Parathyroid adenoma (tissue), 2 donors: ENCODE measurements around the gene ATG4A.

Experiments
- H2AFZ ChIP-seq: fragments of 300-600 bp; sonication (generic); one replicate; pipeline ENCODE4 v1.7.0; 2017; ENCODE audit warnings: antibody characterized with exemption, mild to moderate bottlenecking
- H3K27ac ChIP-seq: fragments of 300-600 bp; sonication (generic); one replicate; pipeline ENCODE4 v1.7.0; 2017
- H3K27me3 ChIP-seq: fragments of 300-600 bp; sonication (generic); one replicate; pipeline ENCODE4 v1.7.0; 2017; ENCODE audit warnings: low read length; ENCODE audit not compliant: control insufficient read depth, insufficient read depth
- H3K36me3 ChIP-seq: fragments of 300-600 bp; sonication (generic); one replicate; pipeline ENCODE4 v1.7.0; 2017; ENCODE audit warnings: low read length; ENCODE audit not compliant: control insufficient read depth, insufficient read depth
- H3K4me1 ChIP-seq: fragments of 300-600 bp; sonication (generic); one replicate; pipeline ENCODE4 v1.7.0; 2017; ENCODE audit warnings: control low read depth
- H3K4me2 ChIP-seq: fragments of 300-600 bp; sonication (generic); one replicate; pipeline ENCODE4 v1.7.0; 2017; ENCODE audit warnings: low read length
- H3K4me3 ChIP-seq: fragments of 300-600 bp; sonication (generic); one replicate; pipeline ENCODE4 v1.7.0; 2017; ENCODE audit warnings: low read depth, low read length
- H3K79me2 ChIP-seq: fragments of 300-600 bp; sonication (generic); one replicate; pipeline ENCODE4 v1.7.0; 2017; ENCODE audit warnings: control low read depth
- H3K9ac ChIP-seq: fragments of 300-600 bp; sonication (generic); one replicate; pipeline ENCODE4 v1.7.0; 2017; ENCODE audit warnings: mild to moderate bottlenecking
- H3K9me3 ChIP-seq: fragments of 300-600 bp; sonication (generic); one replicate; pipeline ENCODE4 v1.7.0; 2017; ENCODE audit warnings: low read length; ENCODE audit not compliant: control insufficient read depth
- TF ChIP-seq, protein P1 (sequence below): fragments of 300-600 bp; sonication (generic); IDR thresholded peaks from one replicate; pipeline ENCODE4 v1.7.0; 2017; ENCODE audit warnings: antibody characterized with exemption, mild to moderate bottlenecking
- donor health status: primary hyperparathyroidism.

ATG4A gene

DNA sequence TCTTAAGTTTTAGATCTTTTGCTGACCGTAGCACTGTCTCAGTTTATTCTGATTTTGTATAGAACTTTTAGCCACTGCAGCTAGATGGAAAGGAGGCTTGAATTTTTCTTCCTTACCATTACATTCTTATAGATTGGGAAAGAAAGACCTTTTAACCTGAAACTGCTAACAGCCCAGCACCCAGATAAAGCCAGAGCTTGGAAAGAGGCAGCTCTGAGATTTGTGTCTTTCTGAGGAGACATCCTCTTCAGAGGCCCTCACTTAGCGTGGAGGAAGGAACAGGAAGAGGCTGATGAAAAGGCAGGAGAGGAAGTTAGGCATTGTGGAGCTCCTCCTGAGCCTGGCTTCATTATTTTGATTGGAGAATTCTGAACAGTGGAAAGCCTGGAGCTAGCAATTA is 35.1 kb downstream of the ATG4A start:
- Histone ChIP-seq H3K27ac (no peak overlapping the region), H3K4me3 (no peak overlapping the region), H3K4me2 (no peak overlapping the region), H3K36me3 (no peaks in the 10 kb centered on the region), H2AFZ (no peak overlapping the region), H3K9ac (no peak overlapping the region), H3K79me2 (no peaks in the 10 kb centered on the region), H3K4me1 (no peaks in the 10 kb centered on the region), H3K27me3 (no peaks in the 10 kb centered on the region), H3K9me3 (no peaks in the 10 kb centered on the region)
- TF ChIP-seq, protein P1, sequence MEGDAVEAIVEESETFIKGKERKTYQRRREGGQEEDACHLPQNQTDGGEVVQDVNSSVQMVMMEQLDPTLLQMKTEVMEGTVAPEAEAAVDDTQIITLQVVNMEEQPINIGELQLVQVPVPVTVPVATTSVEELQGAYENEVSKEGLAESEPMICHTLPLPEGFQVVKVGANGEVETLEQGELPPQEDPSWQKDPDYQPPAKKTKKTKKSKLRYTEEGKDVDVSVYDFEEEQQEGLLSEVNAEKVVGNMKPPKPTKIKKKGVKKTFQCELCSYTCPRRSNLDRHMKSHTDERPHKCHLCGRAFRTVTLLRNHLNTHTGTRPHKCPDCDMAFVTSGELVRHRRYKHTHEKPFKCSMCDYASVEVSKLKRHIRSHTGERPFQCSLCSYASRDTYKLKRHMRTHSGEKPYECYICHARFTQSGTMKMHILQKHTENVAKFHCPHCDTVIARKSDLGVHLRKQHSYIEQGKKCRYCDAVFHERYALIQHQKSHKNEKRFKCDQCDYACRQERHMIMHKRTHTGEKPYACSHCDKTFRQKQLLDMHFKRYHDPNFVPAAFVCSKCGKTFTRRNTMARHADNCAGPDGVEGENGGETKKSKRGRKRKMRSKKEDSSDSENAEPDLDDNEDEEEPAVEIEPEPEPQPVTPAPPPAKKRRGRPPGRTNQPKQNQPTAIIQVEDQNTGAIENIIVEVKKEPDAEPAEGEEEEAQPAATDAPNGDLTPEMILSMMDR = no peak

GRCh38 chrX:108127152-108127551 is 35.6 kb downstream of the ATG4A start:
- TF ChIP-seq, protein P1 = no peak
- no peak overlapping the region for H3K4me2 ChIP-seq
- no peak overlapping the region for H3K27ac ChIP-seq
- H3K79me2 ChIP-seq = no peaks in the 10 kb centered on the region
- H3K9me3 ChIP-seq = no peaks in the 10 kb centered on the region
- no peak overlapping the region for H3K9ac ChIP-seq
- no peaks in the 10 kb centered on the region for H3K27me3 ChIP-seq
- no peaks in the 10 kb centered on the region for H3K4me1 ChIP-seq
- H3K36me3 ChIP-seq = no peaks in the 10 kb centered on the region
- no peak overlapping the region for H2AFZ ChIP-seq
- H3K4me3 ChIP-seq = no peak overlapping the region

GRCh38 chrX:108130889-108131288 is 39.3 kb downstream of the ATG4A start:
- TF ChIP-seq, protein P1 = no peak
- Histone ChIP-seq H3K4me1 (no peaks in the 10 kb centered on the region), H2AFZ (no peak overlapping the region), H3K27ac (no peak overlapping the region), H3K36me3 (no peaks in the 10 kb centered on the region), H3K79me2 (no peaks in the 10 kb centered on the region), H3K4me3 (no peak overlapping the region), H3K4me2 (no peak overlapping the region), H3K9ac (no peak overlapping the region), H3K27me3 (no peaks in the 10 kb centered on the region), H3K9me3 (no peaks in the 10 kb centered on the region)

- no peaks in the 10 kb centered on the region for H3K36me3 ChIP-seq
- no peak overlapping the region for H3K9ac ChIP-seq
- H3K27me3 ChIP-seq = no peaks in the 10 kb centered on the region
- no peaks in the 10 kb centered on the region for H3K9me3 ChIP-seq
- no peak overlapping the region for H3K4me2 ChIP-seq
- H3K79me2 ChIP-seq = no peaks in the 10 kb centered on the region
- TF ChIP-seq, protein P1 = no peak
- no peak overlapping the region for H2AFZ ChIP-seq
- H3K4me3 ChIP-seq = no peak overlapping the region
- H3K27ac ChIP-seq = no peak overlapping the region
- H3K4me1 ChIP-seq = no peaks in the 10 kb centered on the region
These were observed 39.9 kb downstream of the ATG4A start for GRCh38 chrX:108131471-108131870.

DNA sequence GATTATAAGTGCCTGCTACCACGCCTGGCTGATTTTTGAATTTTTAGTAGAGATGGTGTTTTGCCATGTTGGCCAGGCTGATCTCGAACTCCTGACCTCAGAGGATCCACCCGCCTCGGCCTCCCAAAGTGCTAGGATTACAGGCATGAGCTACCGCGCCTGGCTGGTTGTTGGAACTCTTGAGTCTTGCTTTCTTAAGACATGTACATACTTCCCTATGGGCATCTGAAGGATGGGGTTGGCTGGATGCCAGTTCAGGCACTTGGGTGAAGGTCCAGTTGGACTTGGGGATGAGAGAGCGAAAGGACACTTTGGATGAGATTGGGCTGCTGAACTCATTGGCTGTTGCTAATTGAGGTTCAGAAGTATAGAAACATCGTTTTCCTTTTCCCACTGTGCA is 40.5 kb downstream of the ATG4A start:
- no peaks in the 10 kb centered on the region for H3K79me2 ChIP-seq
- H3K27ac ChIP-seq = no peak overlapping the region
- no peaks in the 10 kb centered on the region for H3K27me3 ChIP-seq
- no peaks in the 10 kb centered on the region for H3K4me1 ChIP-seq
- H3K36me3 ChIP-seq = no peaks in the 10 kb centered on the region
- no peak overlapping the region for H3K9ac ChIP-seq
- H3K4me2 ChIP-seq = no peak overlapping the region
- TF ChIP-seq, protein P1 = no peak
- no peak overlapping the region for H2AFZ ChIP-seq
- H3K4me3 ChIP-seq = no peak overlapping the region
- no peaks in the 10 kb centered on the region for H3K9me3 ChIP-seq
